DND-41 (cell line): ENCODE data around the gene CATSPERD.
"Not testable (repeated sequence)": the region's sequence is repeated elsewhere in the genome, so short reads cannot be mapped to it uniquely, and the experiment has no call there.

Experiments
- EZH2 ChIP-seq: IDR thresholded peaks from 3 replicates; pipeline ENCODE4 v1.6.1; 2012; ENCODE audit warnings: borderline replicate concordance, low read depth, mild to moderate bottlenecking, moderate library complexity, low read length, inconsistent platforms; ENCODE audit not compliant: severe bottlenecking
- TF ChIP-seq, protein P1 (sequence below): IDR thresholded peaks from 2 replicates; pipeline ENCODE4 v1.5.1; 2012; ENCODE audit warnings: borderline replicate concordance, low read length, moderate library complexity, mild to moderate bottlenecking; ENCODE audit not compliant: poor library complexity, severe bottlenecking; ENCODE audit errors: extremely low read depth

DNA sequence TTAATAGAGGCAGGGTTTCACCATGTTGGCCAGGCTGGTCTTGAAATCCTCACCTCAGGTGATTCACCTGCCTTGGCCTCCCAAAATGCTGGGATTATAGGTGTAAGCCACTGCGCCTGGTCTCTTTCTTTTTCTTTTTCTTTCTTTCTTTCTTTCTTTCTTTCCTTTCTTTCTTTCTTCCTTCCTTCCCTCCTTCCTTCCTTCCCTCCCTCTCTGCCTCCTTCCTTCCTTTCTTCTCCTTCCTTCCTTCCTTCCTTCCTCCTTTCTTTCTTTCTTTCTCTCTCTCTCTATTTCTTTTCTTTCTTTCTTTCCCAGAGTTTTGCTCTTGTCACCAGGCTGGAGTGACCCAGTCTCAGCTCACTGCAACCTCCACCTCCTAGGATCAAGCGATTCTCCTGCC is 12.7 kb downstream of the CATSPERD start:
- TF ChIP-seq, protein P1, sequence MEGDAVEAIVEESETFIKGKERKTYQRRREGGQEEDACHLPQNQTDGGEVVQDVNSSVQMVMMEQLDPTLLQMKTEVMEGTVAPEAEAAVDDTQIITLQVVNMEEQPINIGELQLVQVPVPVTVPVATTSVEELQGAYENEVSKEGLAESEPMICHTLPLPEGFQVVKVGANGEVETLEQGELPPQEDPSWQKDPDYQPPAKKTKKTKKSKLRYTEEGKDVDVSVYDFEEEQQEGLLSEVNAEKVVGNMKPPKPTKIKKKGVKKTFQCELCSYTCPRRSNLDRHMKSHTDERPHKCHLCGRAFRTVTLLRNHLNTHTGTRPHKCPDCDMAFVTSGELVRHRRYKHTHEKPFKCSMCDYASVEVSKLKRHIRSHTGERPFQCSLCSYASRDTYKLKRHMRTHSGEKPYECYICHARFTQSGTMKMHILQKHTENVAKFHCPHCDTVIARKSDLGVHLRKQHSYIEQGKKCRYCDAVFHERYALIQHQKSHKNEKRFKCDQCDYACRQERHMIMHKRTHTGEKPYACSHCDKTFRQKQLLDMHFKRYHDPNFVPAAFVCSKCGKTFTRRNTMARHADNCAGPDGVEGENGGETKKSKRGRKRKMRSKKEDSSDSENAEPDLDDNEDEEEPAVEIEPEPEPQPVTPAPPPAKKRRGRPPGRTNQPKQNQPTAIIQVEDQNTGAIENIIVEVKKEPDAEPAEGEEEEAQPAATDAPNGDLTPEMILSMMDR = not testable (repeated sequence)
- not testable (repeated sequence) for TF ChIP-seq EZH2
